H1 (cell line): ENCODE data around the gene LRP1.

Experiments used
- ATF2 ChIP-seq: IDR thresholded peaks from 2 replicates; pipeline ENCODE4 v1.6.1; 2012; ENCODE audit warnings: low read length, inconsistent platforms
- ATF3 ChIP-seq: IDR thresholded peaks from 2 replicates; pipeline ENCODE4 v1.6.1; 2011; ENCODE audit warnings: low read depth, mild to moderate bottlenecking, low read length; ENCODE audit not compliant: insufficient read depth
- CEBPB ChIP-seq: IDR thresholded peaks from 2 replicates; pipeline ENCODE4 v1.6.1; 2012; ENCODE audit warnings: low read depth, low read length
- EGR1 ChIP-seq: IDR thresholded peaks from 2 replicates; pipeline ENCODE4 v1.6.1; 2011; ENCODE audit warnings: low read depth, low read length, borderline replicate concordance
- POLR2A ChIP-seq, 2 experiments: IDR thresholded peaks; 1 replicate in 1 of 2; 2 replicates in 1 of 2; pipeline ENCODE4 v1.6.1; 2011; ENCODE audit warnings: low read depth in 2 of 2, low read length in 2 of 2, mild to moderate bottlenecking in 2 of 2; ENCODE audit errors: control extremely low read depth in 1 of 2
- TF ChIP-seq, protein P1 (sequence below), 3 experiments: IDR thresholded peaks; 1 replicate in 2 of 3; 2 replicates in 1 of 3; pipeline versions ENCODE4 v1.5.1 to v1.6.1; 2011; ENCODE audit warnings: low read length in 3 of 3, mild to moderate bottlenecking in 3 of 3, inconsistent platforms in 2 of 3, low read depth in 1 of 3, moderate library complexity in 1 of 3; ENCODE audit not compliant: insufficient read depth in 1 of 3; ENCODE audit errors: control extremely low read depth in 1 of 3
- TF ChIP-seq, protein P2 (sequence below): IDR thresholded peaks from 2 replicates; pipeline ENCODE4 v1.6.1; 2012; ENCODE audit warnings: inconsistent platforms

DNA sequence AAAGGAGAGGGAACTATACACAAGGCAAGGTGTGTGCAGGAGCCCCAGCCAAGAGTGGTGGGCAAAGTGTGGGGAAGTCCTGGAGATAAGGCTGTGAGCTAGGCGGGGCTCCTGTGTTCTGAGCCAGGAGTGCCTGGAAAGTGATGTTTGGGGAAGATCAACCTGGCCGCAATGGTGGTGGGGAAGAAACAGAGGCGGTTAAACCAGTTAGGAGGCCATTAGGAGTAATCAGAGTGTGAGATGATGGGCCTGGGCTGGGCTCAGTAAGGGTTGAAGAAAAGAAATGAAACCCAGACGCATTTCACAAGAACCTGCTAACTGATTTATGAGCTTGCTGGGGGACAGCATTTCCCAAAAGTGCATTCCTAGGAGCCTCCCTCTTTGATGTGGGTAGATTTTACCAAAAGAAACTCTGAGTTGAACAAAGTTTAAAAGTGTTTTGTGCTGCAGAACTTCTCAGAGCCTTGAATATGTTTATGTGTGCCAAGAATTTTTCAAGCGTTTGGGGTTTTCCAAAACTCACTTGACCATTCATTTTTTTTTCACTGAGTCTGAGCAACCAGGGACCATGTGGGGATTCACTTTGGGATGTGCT lies 53.4 kb downstream of the LRP1 start:
- TF ChIP-seq, protein P1, sequence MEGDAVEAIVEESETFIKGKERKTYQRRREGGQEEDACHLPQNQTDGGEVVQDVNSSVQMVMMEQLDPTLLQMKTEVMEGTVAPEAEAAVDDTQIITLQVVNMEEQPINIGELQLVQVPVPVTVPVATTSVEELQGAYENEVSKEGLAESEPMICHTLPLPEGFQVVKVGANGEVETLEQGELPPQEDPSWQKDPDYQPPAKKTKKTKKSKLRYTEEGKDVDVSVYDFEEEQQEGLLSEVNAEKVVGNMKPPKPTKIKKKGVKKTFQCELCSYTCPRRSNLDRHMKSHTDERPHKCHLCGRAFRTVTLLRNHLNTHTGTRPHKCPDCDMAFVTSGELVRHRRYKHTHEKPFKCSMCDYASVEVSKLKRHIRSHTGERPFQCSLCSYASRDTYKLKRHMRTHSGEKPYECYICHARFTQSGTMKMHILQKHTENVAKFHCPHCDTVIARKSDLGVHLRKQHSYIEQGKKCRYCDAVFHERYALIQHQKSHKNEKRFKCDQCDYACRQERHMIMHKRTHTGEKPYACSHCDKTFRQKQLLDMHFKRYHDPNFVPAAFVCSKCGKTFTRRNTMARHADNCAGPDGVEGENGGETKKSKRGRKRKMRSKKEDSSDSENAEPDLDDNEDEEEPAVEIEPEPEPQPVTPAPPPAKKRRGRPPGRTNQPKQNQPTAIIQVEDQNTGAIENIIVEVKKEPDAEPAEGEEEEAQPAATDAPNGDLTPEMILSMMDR (IDR thresholded peaks at IDR 0.05; ENCODE audit: control extremely low read depth in 1 of 3, insufficient read depth in 1 of 3, low read depth in 1 of 3, low read length in 3 of 3), result no peak
- TF ChIP-seq EGR1, result no peak
- no peak for TF ChIP-seq CEBPB
- no peak for TF ChIP-seq POLR2A (IDR thresholded peaks at IDR 0.05; ENCODE audit: control extremely low read depth in 1 of 2, low read depth in 2 of 2, low read length in 2 of 2)
- TF ChIP-seq, protein P2, sequence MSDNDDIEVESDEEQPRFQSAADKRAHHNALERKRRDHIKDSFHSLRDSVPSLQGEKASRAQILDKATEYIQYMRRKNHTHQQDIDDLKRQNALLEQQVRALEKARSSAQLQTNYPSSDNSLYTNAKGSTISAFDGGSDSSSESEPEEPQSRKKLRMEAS, result no peak
- no peak for TF ChIP-seq ATF2
- no peak for TF ChIP-seq ATF3
